HG03457 (cell line): ENCODE measurements around the gene WHAMM.
"Not testable (repeated sequence)": the region's sequence is repeated elsewhere in the genome, so short reads cannot be mapped to it uniquely, and the experiment has no call there.

ENCODE experiments used
- ATAC-seq: cut with Tn5 transposase; IDR thresholded peaks from one replicate; pipeline ENCODE4 v1.9.1; 2021; ENCODE audit warnings: moderate number of reproducible peaks; ENCODE audit not compliant: unreplicated experiment

Gene WHAMM

DNA sequence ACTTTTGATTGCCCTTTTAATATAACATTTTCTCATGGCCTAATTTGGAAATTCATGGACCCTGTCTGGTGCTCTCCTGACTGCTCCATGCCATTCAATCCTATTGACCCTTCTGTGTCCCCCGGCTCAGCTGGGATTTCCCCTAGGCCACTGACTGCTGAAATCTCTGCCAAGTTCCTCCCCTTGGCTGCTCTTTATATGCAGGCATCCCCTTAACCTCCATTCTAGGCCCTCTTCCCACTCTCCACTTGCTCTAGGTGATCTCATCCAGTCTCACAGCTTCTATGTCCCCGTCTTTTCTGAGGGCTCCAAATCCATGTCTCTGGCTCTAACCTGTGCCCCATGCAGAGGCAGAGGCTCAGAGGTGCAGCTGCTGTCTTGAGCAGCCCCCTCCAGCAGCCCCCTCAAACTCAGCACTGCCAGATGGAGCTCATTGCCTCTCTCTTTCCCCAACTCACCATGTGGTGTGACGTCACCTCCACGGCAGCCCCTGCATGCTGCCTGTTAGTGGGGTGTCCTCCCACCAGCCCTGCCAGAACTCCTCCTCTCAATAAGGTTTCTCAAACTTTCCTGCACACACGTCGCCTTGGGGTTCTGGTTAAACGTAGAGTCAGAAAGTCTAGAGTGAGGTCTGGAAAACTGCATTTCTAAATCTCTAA, 10.1 kb upstream of the WHAMM start:
- no peak for ATAC-seq

DNA sequence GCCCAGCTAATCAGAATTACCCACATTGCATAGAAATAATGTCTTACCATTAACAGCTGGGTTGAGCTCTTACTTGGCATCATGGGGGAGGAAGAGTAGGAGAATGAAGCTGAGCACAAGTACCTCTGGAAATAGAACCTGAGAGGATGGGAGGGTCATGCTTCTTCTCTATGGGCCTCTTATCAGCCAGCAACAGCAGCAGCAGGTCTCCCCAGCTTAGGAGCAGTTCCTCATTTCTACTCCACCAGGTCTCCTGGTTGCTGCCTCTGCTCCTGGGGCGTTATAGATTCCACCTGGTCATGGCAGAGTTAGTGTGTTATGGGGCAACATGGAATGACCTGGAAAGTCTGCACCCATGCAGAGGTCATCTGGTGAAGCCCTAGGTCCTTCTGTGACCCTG, 6.9 kb upstream of the WHAMM start:
- ATAC-seq = no peak

GRCh38 chr15:82803793-82804574, 5.4 kb upstream of the WHAMM start:
- ATAC-seq = no peak

GRCh38 chr15:82804575-82804949, 4.9 kb upstream of the WHAMM start:
- no peak for ATAC-seq

- peak; percentile 47 for ATAC-seq
Measured at GRCh38 chr15:82805994-82806406, 3.4 kb upstream of the WHAMM start, which contains the start of gene FSD2. FSD2 (minus strand) TSS chr15:82806069; CDS start chr15:82787390, 18,679 bp downstream.

- ATAC-seq = no peak
Measured at GRCh38 chr15:82807920-82808633, 1.4 kb upstream of the WHAMM start.

- no peak for ATAC-seq
Measured at GRCh38 chr15:82808634-82809041, 790 bp upstream of the WHAMM start.

DNA sequence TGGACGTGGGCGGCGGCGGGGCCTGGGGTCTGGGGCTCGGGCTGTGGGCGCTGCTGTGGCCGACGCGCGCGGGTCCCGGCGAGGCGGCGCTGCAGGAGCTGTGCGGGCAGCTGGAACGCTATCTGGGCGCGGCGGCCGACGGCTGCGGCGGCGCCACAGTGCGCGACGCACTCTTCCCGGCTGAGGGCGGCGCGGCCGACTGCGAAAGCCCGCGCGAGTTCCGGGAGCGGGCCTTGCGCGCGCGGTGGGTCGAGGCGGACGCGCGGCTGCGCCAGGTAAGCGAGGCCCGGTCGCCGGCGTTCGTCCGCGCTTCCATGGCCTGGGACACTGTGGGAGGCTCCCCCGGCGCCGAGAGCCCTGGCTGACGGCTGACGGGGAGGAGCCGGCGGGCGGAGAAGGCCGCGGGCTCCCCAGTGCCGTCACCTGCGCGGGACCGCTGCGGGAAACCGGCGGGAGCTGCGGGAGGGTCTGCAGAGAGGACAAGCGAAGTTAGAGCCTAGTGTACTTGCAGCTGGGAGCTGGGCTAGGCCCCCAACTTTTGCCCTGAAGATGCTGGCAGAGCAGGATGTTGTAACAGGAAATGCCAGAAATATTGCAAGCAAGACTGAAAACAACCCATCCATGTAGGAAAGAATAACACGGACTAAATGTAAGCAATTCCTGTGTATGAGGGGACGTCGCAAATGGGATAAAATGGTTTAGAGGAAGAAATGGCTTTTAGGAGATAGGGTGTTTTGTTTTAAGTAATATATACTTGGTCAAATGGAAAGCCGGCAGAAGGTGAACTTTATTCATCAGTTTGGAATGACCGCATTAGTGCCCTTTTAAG, 847 bp downstream of the WHAMM start:
- peak; percentile 4 for ATAC-seq

GRCh38 chr15:82810890-82811426, 1.5 kb downstream of the WHAMM start:
- ATAC-seq = no peak

DNA sequence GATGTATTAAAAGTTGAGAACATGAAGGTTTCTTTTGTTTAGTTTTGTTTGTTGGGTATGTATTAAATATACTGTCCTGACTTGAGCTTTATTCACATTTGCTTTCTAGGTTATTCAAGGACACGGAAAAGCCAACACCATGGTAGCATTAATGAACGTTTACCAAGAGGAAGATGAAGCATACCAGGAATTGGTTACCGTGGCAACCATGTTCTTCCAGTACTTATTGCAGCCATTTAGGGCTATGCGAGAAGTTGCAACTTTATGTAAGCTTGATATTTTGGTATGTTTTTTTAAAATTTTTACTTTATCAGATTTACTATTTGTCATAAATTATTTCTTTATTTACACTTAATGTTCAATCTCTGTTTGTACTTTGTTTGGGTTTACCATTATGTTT, 3.6 kb downstream of the WHAMM start:
- no peak for ATAC-seq

DNA sequence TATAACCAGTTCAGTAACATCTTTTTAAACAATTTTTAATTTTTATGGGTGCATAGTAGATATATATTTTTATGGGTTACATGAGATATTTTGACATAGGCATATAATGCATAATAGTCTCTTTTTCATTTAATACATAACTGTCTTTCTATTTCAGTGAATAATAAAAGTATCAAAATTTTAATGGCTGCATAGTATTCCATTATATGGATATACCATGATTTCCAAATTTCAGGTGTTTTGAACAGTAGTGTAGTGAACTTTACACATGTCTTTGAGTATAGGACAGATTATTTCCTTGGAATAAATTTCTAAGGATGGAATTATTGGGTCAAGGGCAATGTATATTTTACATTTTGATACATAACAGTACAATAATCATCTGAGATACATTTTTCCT, 10.7 kb downstream of the WHAMM start:
- no peak for ATAC-seq

DNA sequence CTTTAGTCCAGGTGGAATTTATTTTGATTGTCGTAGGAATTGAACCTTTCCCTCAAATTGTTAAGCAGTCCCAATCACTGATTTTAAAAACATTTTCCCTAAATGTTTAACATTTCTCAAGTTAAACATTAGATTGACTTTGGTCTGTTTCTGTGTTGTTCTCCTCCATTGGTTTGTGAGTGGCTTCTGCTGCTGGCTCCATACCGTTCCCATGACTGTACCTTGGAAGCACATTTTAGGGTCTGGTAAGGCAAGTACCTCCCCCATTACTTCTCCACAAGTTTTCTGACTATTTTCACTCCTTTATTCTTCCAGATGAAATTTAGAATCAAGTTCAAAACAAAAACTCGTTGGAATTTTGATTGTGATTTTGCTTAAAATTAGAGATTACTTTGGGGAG, 12.0 kb downstream of the WHAMM start:
- ATAC-seq = not testable (repeated sequence)

GRCh38 chr15:82821851-82822250, 12.4 kb downstream of the WHAMM start:
- not testable (repeated sequence) for ATAC-seq

- ATAC-seq = no peak
Measured at GRCh38 chr15:82823049-82823448, 13.6 kb downstream of the WHAMM start.

- ATAC-seq = no peak
Measured at GRCh38 chr15:82828075-82828474, 18.6 kb downstream of the WHAMM start.

DNA sequence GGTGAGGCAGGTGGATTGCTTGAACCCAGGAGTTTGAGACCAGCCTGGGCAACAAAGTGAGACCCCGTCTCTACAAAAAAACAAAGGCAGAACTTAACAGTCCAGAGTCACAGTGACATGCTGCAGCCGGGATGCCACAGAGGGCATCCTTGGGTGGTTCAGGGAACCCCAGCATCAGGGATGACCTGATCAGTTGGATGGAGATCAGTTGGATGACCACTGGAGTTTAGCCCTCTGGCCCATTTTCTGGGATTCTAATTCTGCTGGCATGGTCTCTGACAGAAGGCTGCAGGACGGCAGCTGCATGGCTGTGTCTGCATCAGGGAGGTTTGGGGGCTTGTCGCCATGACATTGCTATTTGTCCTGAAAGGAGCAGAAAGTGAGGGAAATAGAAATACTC, 19.8 kb downstream of the WHAMM start:
- ATAC-seq = no peak

DNA sequence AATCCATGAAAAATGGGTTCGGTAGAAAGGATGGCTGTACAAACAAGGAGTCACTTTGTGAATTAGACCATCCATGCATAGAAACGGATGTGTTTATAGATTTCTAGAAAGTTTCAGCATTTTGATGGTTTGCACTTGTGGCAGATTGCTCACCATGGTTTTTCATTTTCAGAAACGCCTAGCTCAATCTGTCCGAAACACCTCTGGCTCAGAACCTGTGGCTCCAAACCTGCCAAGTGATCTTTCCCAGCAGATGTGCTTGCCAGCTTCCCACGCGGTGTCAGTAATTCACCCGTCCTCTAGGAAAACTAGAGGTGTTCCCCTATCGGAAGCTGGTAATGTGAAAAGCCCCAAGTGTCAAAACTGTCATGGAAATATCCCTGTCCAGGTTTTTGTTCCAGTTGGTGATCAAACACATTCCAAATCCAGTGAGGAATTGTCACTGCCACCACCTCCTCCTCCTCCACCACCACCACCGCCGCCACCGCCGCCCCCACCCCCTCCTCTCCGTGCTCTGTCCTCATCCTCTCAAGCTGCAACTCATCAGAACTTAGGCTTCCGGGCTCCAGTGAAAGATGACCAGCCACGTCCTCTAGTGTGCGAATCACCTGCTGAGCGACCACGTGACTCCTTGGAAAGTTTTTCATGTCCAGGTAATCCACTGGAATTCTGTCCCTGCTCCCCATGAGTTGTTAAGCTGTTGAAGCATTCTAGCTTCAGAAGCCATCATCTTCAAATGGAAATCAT, 21.2 kb downstream of the WHAMM start:
- ATAC-seq = no peak

GRCh38 chr15:82831894-82832600, 22.6 kb downstream of the WHAMM start:
- ATAC-seq = no peak

DNA sequence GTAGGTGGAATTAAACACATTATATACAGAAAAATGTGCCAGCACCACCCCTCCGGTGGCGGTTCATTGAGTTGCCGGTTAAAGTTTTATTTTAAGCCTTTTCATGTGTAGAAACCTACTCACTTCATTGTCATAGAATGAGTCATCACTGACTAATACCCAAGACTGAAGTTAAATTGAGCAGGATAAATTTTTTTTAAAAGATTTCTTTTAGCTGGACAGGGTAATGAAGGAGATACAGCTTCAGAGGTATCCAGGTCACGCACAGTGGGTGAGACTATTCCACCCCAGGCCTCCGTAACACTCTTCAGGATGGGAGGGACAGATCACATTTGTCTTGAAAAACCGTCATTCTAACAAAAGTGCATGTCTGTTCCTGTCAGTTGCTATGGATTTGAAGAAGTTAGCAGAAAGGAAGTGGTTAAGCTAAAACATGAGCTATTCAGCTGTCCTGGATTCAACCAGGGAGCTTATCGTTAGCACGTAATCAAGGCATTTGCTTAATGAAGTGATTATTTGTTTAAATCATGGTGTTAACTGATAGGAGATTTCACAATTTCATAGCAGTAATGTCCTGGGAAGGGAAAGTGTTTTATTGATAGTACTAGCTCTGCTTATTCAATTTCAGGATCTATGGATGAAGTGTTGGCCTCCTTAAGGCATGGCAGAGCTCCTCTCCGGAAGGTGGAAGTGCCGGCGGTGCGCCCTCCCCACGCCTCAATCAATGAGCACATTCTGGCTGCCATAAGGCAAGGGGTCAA, 23.4 kb downstream of the WHAMM start:
- ATAC-seq = peak; percentile 72
